NB4 (cell line): ENCODE measurements around the gene AP5M1.
"Not testable (repeated sequence)": the region's sequence is repeated elsewhere in the genome, so short reads cannot be mapped to it uniquely, and the experiment has no call there.

ENCODE experiments used
- DNase-seq: peaks from one replicate; pipeline ENCODE4 v3.0.0; 2010; ENCODE audit warnings: low read depth
- H3K4me3 ChIP-seq: one replicate; pipeline ENCODE4 v1.5.1; 2011; ENCODE audit warnings: mild to moderate bottlenecking, low read depth, low read length, moderate library complexity
- MYC ChIP-seq: IDR thresholded peaks from 2 replicates; pipeline ENCODE4 v1.6.1; 2011; ENCODE audit warnings: low read depth, low read length
- POLR2A ChIP-seq: IDR thresholded peaks from 2 replicates; pipeline ENCODE4 v1.6.1; 2011; ENCODE audit warnings: mild to moderate bottlenecking; ENCODE audit not compliant: insufficient read length; ENCODE audit errors: extremely low read depth
- TF ChIP-seq, protein P1 (sequence below): IDR thresholded peaks from one replicate; pipeline ENCODE4 v1.5.1; 2012; ENCODE audit warnings: low read depth, low read length
- TF ChIP-seq, protein P2 (sequence below): IDR thresholded peaks from 2 replicates; pipeline ENCODE4 v1.6.1; 2011; ENCODE audit warnings: low read depth, low read length

Gene AP5M1, protein sequence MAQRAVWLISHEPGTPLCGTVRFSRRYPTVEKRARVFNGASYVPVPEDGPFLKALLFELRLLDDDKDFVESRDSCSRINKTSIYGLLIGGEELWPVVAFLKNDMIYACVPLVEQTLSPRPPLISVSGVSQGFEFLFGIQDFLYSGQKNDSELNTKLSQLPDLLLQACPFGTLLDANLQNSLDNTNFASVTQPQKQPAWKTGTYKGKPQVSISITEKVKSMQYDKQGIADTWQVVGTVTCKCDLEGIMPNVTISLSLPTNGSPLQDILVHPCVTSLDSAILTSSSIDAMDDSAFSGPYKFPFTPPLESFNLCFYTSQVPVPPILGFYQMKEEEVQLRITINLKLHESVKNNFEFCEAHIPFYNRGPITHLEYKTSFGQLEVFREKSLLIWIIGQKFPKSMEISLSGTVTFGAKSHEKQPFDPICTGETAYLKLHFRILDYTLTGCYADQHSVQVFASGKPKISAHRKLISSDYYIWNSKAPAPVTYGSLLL

DNA sequence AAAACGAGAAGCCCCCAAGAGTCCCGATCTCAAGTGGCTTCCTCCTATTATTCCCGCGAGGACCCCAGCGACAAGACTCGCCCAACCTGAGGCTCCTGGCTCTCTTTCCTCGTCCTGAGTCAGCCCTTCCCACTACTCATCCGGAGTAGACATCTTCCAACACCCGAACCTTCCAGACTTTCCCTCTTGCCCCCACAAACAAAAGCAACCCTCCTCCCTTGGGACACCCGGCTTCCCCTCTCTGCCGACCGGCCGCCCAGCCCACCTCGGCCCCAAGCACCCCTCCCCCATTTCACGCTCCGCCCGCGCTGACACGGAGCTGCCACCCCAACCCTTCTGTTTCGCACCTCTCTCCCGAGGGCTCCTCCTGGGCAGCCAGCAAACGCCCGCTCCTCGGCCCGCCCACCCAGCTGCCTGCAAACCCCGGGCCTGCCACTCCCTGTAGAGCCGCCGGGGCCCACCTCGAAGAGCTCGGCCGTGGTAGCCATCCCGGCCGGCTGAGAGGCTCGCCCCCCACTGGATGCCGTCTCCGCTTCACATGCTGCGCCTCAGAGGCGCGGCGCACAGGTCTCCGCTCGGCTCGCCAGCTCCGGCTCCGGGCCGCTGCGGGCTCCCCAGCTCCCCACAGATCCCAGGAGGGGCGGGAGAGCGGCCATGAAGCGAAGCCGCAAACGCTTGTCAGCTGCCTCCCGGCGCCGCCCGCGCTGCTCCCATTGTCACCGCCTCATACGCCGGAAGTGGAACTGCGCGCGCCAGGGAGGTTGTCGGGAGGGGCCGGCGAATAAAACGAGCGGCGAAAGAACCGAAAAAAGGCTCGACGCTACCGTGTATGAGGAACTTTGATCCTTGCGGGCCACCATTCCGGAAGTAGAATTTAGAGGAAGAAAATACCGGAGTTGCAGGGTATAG, at the start of gene AP5M1, which contains the start of gene EXOC5:
TSS of gene AP5M1 (plus strand) at position 811 of the 909 bp plus-strand sequence. CDS start 344 bp downstream, outside the sequence.
TSS of gene EXOC5 (minus strand) at position 745 of the 909 bp plus-strand sequence. CDS start at position 488, 257 bp downstream.
- TF ChIP-seq MYC (no peak), POLR2A (peak; percentile 55)
- TF ChIP-seq, protein P1, sequence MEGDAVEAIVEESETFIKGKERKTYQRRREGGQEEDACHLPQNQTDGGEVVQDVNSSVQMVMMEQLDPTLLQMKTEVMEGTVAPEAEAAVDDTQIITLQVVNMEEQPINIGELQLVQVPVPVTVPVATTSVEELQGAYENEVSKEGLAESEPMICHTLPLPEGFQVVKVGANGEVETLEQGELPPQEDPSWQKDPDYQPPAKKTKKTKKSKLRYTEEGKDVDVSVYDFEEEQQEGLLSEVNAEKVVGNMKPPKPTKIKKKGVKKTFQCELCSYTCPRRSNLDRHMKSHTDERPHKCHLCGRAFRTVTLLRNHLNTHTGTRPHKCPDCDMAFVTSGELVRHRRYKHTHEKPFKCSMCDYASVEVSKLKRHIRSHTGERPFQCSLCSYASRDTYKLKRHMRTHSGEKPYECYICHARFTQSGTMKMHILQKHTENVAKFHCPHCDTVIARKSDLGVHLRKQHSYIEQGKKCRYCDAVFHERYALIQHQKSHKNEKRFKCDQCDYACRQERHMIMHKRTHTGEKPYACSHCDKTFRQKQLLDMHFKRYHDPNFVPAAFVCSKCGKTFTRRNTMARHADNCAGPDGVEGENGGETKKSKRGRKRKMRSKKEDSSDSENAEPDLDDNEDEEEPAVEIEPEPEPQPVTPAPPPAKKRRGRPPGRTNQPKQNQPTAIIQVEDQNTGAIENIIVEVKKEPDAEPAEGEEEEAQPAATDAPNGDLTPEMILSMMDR: no peak
- TF ChIP-seq, protein P2, sequence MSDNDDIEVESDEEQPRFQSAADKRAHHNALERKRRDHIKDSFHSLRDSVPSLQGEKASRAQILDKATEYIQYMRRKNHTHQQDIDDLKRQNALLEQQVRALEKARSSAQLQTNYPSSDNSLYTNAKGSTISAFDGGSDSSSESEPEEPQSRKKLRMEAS: no peak
- peak; percentile 96 for DNase-seq
- peak within 1 kb of the TSS; percentile 100 for H3K4me3 ChIP-seq

DNA sequence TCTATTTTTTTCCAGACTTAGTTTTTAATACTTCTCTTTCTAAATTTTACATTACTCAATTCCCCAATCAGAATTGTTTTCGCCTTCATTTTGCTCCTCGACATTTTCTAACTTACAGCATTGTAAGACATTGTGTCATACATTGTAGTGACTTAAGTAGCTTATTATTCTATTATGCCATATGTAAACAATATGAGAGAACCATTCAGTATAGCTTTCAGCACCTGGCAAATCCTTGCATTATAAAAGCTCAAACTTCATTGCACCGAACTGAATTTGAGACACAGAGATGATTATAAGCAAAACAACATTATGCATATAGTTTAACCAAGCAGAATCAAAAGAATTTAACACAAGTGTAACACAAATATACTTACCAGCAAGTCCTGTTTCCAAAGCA, 46.8 kb upstream of the AP5M1 start:
- H3K4me3 ChIP-seq: no peak overlapping the region
- TF ChIP-seq POLR2A: no peak
- TF ChIP-seq, protein P1: no peak
- TF ChIP-seq MYC: no peak
- TF ChIP-seq, protein P2: no peak
- DNase-seq: no peak

DNA sequence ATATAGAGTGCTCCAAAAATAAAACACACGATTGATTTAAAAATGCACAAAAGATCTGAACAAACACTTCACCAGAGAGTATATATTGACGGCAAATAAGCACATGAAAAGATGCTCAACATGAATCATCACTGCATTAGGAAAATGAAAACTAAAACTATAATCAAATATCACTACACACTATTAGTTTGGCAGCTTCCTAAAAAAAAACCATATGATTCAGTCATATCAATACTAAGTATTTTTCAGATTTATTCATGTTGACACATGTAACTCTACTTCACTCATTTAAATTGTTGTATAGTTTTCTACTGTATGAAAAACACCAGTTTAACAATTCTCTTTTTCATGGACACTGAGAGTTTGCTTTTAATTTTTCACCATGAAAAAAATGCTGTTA, 41.7 kb upstream of the AP5M1 start:
- no peak overlapping the region for H3K4me3 ChIP-seq
- no peak for DNase-seq
- TF ChIP-seq, protein P1: no peak
- TF ChIP-seq, protein P2: no peak
- TF ChIP-seq MYC (no peak), POLR2A (no peak)

DNA sequence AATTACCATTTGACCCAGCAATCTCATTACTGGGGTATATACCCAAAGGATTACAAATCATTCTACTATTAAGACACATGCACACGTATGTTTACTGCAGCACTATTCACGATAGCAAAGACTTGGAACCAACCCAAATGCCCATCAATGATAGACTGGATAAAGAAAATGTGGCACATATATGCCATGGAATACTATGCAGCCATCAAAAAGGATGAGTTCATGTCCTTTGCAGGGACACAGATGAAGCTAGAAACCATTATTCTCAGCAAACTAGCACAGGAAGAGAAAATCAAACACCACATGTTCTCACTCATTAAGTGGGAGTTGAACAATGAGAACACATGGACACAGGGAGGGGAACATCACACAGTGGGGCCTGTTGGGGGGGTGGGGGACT, 40.5 kb upstream of the AP5M1 start:
- not testable (repeated sequence) for DNase-seq, H3K4me3 ChIP-seq

DNA sequence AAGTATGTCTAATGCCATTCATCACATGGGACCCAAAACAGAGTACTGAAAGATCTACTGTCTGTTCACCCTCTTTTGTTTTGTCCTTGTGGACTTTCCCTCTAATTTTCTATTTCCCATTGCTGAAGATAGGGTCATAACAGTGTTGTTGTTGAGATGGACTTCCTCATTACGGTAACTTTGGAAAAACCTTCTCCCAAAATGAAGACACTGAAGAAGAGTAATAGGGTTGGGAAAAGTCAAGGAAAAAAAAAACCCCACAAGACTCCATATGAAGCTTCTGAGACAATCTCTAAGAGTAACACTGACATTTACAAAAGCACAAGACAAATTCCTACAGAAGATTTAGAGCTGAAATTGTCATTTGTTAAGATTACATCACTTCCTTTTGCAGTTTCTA, 36.8 kb upstream of the AP5M1 start:
- TF ChIP-seq, protein P2: no peak
- TF ChIP-seq MYC (no peak), POLR2A (no peak)
- TF ChIP-seq, protein P1: no peak
- DNase-seq: no peak
- no peak overlapping the region for H3K4me3 ChIP-seq

DNA sequence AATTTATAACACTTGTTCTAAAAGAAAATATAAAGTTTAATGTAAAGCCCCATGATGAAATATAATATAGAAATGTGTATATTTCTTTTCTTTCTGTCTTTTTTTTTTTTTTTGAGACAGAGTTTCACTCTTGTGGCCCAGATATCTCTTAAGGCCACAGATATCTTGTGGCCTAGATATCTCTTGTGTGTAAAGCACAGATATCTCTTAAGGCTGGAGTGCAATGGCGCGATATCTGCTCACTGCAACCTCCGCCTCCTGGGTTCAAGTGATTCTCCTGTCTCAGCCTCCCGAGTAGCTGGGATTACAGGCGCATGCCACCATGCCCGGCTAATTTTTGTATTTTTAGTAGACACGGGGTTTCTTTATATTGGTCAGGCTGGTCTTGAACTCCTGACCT, 28.7 kb upstream of the AP5M1 start:
- DNase-seq, H3K4me3 ChIP-seq: not testable (repeated sequence)
